ENCODE data around the gene CD2AP. TPM values are rescaled to one million over a fixed set of nuclear protein-coding genes. Genes with fewer than 3 reads are reported as not detected.

Gene CD2AP
- total RNA-seq, 1 donor, result 30.4 TPM

GRCh38 chr6:47621838-47622449 lies 144.4 kb downstream of the CD2AP start:
- H3K27ac ChIP-seq (ENCODE audit: low read depth, low read length), result no peak overlapping the region
- H3K4me2 ChIP-seq (ENCODE audit: insufficient read depth, low read length), result no peak overlapping the region
- H2AFZ ChIP-seq (ENCODE audit: low read length), result no peak overlapping the region
- DNase-seq (ENCODE audit: insufficient read length, low spot score, missing footprints), result no peak
- H3K9me3 ChIP-seq (ENCODE audit: low read depth, low read length), result no peaks in the 10 kb centered on the region
- H3K4me3 ChIP-seq (ENCODE audit: insufficient read depth, low read length), result no peak overlapping the region
- H3K36me3 ChIP-seq (ENCODE audit: insufficient read depth, low read length), result no peaks in the 10 kb centered on the region
- TF ChIP-seq CTCF (IDR thresholded peaks at IDR 0.05; ENCODE audit: extremely low read depth, low read depth, low read length), result no peak
- no peaks in the 10 kb centered on the region for H3K79me2 ChIP-seq (ENCODE audit: insufficient read depth, low read length)
- no peaks in the 10 kb centered on the region for H3K4me1 ChIP-seq (ENCODE audit: insufficient read depth, low read length)
- no peaks in the 10 kb centered on the region for H3K27me3 ChIP-seq (ENCODE audit: insufficient read depth, low read length)
- no peaks in the 10 kb centered on the region for H4K20me1 ChIP-seq (ENCODE audit: insufficient read depth, low read length)

GRCh38 chr6:47626782-47627181 lies 149.2 kb downstream of the CD2AP start:
- Histone ChIP-seq H4K20me1 (ENCODE audit: insufficient read depth, low read length) (no peaks in the 10 kb centered on the region), H2AFZ (ENCODE audit: low read length) (no peak overlapping the region), H3K27ac (ENCODE audit: low read depth, low read length) (no peak overlapping the region), H3K79me2 (ENCODE audit: insufficient read depth, low read length) (no peaks in the 10 kb centered on the region), H3K4me3 (ENCODE audit: insufficient read depth, low read length) (no peak overlapping the region), H3K9me3 (ENCODE audit: low read depth, low read length) (no peaks in the 10 kb centered on the region), H3K4me2 (ENCODE audit: insufficient read depth, low read length) (no peak overlapping the region), H3K36me3 (ENCODE audit: insufficient read depth, low read length) (no peaks in the 10 kb centered on the region), H3K27me3 (ENCODE audit: insufficient read depth, low read length) (no peaks in the 10 kb centered on the region), H3K4me1 (ENCODE audit: insufficient read depth, low read length) (peaks cover 4% of the 10 kb centered on the region)
- no peak for DNase-seq (ENCODE audit: insufficient read length, low spot score, missing footprints)
- TF ChIP-seq CTCF (IDR thresholded peaks at IDR 0.05; ENCODE audit: extremely low read depth, low read depth, low read length), result no peak

GRCh38 chr6:47628448-47629272 lies 151.1 kb downstream of the CD2AP start:
- H3K4me2 ChIP-seq (ENCODE audit: insufficient read depth, low read length), result no peak overlapping the region
- no peaks in the 10 kb centered on the region for H3K9me3 ChIP-seq (ENCODE audit: low read depth, low read length)
- no peaks in the 10 kb centered on the region for H3K36me3 ChIP-seq (ENCODE audit: insufficient read depth, low read length)
- no peaks in the 10 kb centered on the region for H3K79me2 ChIP-seq (ENCODE audit: insufficient read depth, low read length)
- no peak overlapping the region for H3K4me3 ChIP-seq (ENCODE audit: insufficient read depth, low read length)
- H3K27me3 ChIP-seq (ENCODE audit: insufficient read depth, low read length), result peaks cover 4% of the 10 kb centered on the region
- H3K4me1 ChIP-seq (ENCODE audit: insufficient read depth, low read length), result peaks cover 6% of the 10 kb centered on the region
- TF ChIP-seq CTCF (IDR thresholded peaks at IDR 0.05; ENCODE audit: extremely low read depth, low read depth, low read length), result no peak
- no peaks in the 10 kb centered on the region for H4K20me1 ChIP-seq (ENCODE audit: insufficient read depth, low read length)
- no peak overlapping the region for H3K27ac ChIP-seq (ENCODE audit: low read depth, low read length)
- no peak for DNase-seq (ENCODE audit: insufficient read length, low spot score, missing footprints)
- H2AFZ ChIP-seq (ENCODE audit: low read length), result no peak overlapping the region

- Histone ChIP-seq H3K79me2 (ENCODE audit: insufficient read depth, low read length) (no peaks in the 10 kb centered on the region), H3K27me3 (ENCODE audit: insufficient read depth, low read length) (peaks cover 5% of the 10 kb centered on the region), H4K20me1 (ENCODE audit: insufficient read depth, low read length) (no peaks in the 10 kb centered on the region), H3K36me3 (ENCODE audit: insufficient read depth, low read length) (no peaks in the 10 kb centered on the region), H3K4me1 (ENCODE audit: insufficient read depth, low read length) (peaks cover 6% of the 10 kb centered on the region), H3K4me3 (ENCODE audit: insufficient read depth, low read length) (no peak overlapping the region), H2AFZ (ENCODE audit: low read length) (no peak overlapping the region), H3K9me3 (ENCODE audit: low read depth, low read length) (no peaks in the 10 kb centered on the region), H3K4me2 (ENCODE audit: insufficient read depth, low read length) (no peak overlapping the region), H3K27ac (ENCODE audit: low read depth, low read length) (no peak overlapping the region)
- no peak for TF ChIP-seq CTCF (IDR thresholded peaks at IDR 0.05; ENCODE audit: extremely low read depth, low read depth, low read length)
- DNase-seq (ENCODE audit: insufficient read length, low spot score, missing footprints), result no peak
Observed at GRCh38 chr6:47629954-47630353, 152.4 kb downstream of the CD2AP start.
